Ascending aorta (tissue), 2 donors: ENCODE results near the gene HES1. TPM values are rescaled to one million over a fixed set of nuclear protein-coding genes. Genes with fewer than 3 reads are reported as not detected.

ENCODE experiments used
- DNase-seq, 2 donors: peaks; one replicate each; pipeline ENCODE4 v3.0.0-alpha.2; 2019; ENCODE audit warnings: low spot score in 2 of 2
- H3K27ac ChIP-seq, 2 donors: fragments of 200-600 bp; sonication (generic); one replicate each; pipeline ENCODE4 v1.5.1; 2016 to 2017; ENCODE audit warnings: mild to moderate bottlenecking in 1 of 2
- H3K27me3 ChIP-seq: fragments of 200-600 bp; sonication (generic); one replicate; pipeline ENCODE4 v1.5.1; 2017
- H3K36me3 ChIP-seq, 2 donors: fragments of 200-600 bp; sonication (generic); one replicate each; pipeline ENCODE4 v1.5.1; 2016
- H3K4me1 ChIP-seq, 2 donors: fragments of 200-600 bp; sonication (generic); one replicate each; pipeline ENCODE4 v1.5.1; 2016 to 2017; ENCODE audit warnings: mild to moderate bottlenecking in 1 of 2
- H3K4me3 ChIP-seq, 2 donors: fragments of 200-600 bp; sonication (generic); one replicate each; pipeline ENCODE4 v1.5.1; 2016 to 2017; ENCODE audit warnings: mild to moderate bottlenecking in 1 of 2
- H3K9me3 ChIP-seq, 2 donors: fragments of 200-600 bp; sonication (generic); one replicate each; pipeline ENCODE4 v1.5.1; 2016
- intact Hi-C: fragments of 100-400 bp; cut with DNase I; formaldehyde crosslinking; loops from one replicate; pipeline ENCODE4 v1.15.1; 2023
- total RNA-seq: library from RNA; depleted of rRNA; stranded (reverse); fragments of >200 nt; gene quantifications from one replicate; pipeline ENCODE4 v1.1.0, GENCODE V29; 2016
- TF ChIP-seq, protein P1 (sequence below), 3 experiments: fragments of 200-600 bp in 2 of 3; fragments of 450-650 bp in 1 of 3; sonication (generic) in 2 of 3; IDR thresholded peaks; one replicate each; pipeline ENCODE4 v1.5.1; 2016 to 2019; ENCODE audit warnings: antibody characterized with exemption in 3 of 3, mild to moderate bottlenecking in 1 of 3, moderate library complexity in 1 of 3

Gene HES1
- total RNA-seq, 1 donor from 2014 or later: 22.6 TPM

DNA sequence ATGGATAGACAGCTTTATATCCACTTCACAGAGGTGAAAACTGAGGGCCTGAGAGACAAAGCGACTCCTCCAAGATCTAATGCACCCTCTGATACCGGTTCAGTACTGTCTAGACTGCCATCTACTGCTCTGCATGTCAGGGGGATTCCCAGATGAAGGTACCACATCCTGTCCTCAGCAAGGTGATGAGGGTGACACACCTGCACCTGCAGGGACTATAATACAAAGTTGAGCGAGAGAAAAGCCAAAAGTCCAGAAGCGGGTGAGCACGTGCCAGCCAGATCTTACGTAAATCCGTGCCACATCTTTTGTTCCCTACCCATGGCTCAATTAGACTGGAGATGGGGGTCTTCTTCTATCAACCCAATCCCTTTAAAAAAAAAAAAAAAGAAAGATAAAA lies 32.4 kb upstream of the HES1 start:
- intact Hi-C loops: no loop called here
- Histone ChIP-seq H3K4me1 (peaks cover 0 to under 1% of the 10 kb centered on the region in 2 donors), H3K27me3 (no peaks in the 10 kb centered on the region), H3K4me3 (no peak overlapping the region), H3K27ac (no peak overlapping the region), H3K36me3 (no peaks in the 10 kb centered on the region), H3K9me3 (no peaks in the 10 kb centered on the region)
- DNase-seq: no peak
- TF ChIP-seq, protein P1, sequence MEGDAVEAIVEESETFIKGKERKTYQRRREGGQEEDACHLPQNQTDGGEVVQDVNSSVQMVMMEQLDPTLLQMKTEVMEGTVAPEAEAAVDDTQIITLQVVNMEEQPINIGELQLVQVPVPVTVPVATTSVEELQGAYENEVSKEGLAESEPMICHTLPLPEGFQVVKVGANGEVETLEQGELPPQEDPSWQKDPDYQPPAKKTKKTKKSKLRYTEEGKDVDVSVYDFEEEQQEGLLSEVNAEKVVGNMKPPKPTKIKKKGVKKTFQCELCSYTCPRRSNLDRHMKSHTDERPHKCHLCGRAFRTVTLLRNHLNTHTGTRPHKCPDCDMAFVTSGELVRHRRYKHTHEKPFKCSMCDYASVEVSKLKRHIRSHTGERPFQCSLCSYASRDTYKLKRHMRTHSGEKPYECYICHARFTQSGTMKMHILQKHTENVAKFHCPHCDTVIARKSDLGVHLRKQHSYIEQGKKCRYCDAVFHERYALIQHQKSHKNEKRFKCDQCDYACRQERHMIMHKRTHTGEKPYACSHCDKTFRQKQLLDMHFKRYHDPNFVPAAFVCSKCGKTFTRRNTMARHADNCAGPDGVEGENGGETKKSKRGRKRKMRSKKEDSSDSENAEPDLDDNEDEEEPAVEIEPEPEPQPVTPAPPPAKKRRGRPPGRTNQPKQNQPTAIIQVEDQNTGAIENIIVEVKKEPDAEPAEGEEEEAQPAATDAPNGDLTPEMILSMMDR (IDR thresholded peaks at IDR 0.05): no peak

DNA sequence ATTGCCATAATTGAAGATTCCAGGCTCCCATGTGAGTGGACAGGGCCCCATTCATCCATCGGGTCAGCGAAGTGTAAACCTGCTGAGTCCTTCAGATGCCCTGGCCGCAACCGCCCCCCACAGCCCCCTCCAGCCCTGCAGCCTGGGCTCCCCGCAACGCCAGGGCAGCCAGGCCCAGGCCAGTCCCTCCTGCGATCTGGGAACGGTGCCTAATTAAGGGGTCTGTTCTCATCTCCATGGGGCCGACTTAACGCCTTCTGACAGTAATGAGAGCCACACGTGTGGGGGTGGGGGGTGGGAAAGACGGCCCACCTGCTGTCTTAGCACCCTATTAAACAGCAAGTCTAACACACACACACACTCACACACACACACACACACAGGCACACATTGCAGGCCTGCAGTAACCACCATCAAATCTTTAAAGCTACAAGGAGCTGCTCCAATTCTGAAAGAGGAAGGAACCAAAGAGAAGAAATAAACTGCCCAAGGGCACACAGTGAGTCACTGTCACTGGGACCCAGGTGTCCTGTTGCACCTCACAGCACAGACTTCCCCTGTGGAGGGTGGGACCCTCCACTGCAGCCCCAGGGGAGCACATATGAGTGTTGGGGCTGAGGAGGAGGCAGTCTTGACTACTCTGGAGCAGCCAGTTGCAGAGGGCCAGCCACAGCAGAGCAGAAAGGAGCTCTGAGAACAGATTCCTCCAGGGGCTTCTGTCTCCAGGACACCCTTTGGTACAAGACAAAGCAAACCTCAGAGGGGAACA lies 31.8 kb upstream of the HES1 start:
- H3K27me3 ChIP-seq: no peaks in the 10 kb centered on the region
- intact Hi-C loops: no loop called here
- no peak for DNase-seq

DNA sequence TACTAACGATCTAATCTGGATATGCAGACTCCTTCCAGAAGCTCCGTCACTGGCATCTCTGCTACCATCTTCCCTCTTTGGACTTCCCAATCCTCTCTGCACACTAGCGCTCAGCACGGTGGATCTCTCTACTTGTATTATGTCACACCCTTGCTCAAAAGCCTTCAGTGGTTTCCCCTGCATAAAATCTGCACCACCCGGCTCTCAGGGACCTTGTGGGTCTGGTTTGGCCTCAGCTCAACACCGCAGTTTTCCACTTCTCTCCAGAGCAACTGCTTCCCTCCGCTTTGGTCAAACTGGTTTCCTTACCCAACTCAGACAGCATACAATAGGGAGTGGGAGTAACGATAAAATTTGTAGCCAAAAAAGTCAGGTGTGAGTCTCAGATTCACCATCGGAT lies 30.7 kb upstream of the HES1 start:
- H3K27ac ChIP-seq: no peak overlapping the region
- H3K4me3 ChIP-seq: no peak overlapping the region
- H3K4me1 ChIP-seq: no peaks in the 10 kb centered on the region
- no peaks in the 10 kb centered on the region for H3K9me3 ChIP-seq
- no peaks in the 10 kb centered on the region for H3K27me3 ChIP-seq
- TF ChIP-seq, protein P1 (IDR thresholded peaks at IDR 0.05): no peak
- intact Hi-C loops: no loop called here
- no peaks in the 10 kb centered on the region for H3K36me3 ChIP-seq
- no peak for DNase-seq

More for the DNA sequence above, 31.8 kb upstream of the HES1 start:
- no peaks in the 10 kb centered on the region for H3K36me3 ChIP-seq
- TF ChIP-seq, protein P1 (IDR thresholded peaks at IDR 0.05): no peak
- H3K4me3 ChIP-seq: no peak overlapping the region
- H3K4me1 ChIP-seq: no peaks in the 10 kb centered on the region
- H3K9me3 ChIP-seq: no peaks in the 10 kb centered on the region
- H3K27ac ChIP-seq: no peak overlapping the region

DNA sequence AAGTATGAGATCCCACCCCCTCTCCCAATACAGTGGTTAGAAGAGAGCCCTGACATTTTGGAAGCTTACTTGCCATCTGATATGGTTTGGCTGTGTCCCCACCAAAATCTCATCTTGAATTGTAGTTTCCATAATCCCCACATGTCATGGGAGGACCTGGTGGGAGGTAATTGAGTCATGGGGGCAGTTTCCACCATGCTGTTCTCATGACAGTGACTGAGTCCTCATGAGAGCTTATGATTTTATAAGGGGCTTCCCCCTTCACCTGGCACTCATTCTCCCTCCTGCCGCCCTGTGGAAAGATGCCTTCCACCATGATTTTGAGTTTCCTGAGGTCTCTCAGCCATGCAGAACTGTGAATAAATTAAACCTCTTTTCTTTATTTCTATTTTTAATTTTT lies 28.8 kb upstream of the HES1 start:
- no peaks in the 10 kb centered on the region for H3K4me1 ChIP-seq
- H3K36me3 ChIP-seq: no peaks in the 10 kb centered on the region
- H3K4me3 ChIP-seq: no peak overlapping the region
- H3K9me3 ChIP-seq: no peaks in the 10 kb centered on the region
- intact Hi-C loops: no loop called here
- no peak overlapping the region for H3K27ac ChIP-seq
- no peaks in the 10 kb centered on the region for H3K27me3 ChIP-seq
- no peak for DNase-seq
- TF ChIP-seq, protein P1 (IDR thresholded peaks at IDR 0.05): no peak

DNA sequence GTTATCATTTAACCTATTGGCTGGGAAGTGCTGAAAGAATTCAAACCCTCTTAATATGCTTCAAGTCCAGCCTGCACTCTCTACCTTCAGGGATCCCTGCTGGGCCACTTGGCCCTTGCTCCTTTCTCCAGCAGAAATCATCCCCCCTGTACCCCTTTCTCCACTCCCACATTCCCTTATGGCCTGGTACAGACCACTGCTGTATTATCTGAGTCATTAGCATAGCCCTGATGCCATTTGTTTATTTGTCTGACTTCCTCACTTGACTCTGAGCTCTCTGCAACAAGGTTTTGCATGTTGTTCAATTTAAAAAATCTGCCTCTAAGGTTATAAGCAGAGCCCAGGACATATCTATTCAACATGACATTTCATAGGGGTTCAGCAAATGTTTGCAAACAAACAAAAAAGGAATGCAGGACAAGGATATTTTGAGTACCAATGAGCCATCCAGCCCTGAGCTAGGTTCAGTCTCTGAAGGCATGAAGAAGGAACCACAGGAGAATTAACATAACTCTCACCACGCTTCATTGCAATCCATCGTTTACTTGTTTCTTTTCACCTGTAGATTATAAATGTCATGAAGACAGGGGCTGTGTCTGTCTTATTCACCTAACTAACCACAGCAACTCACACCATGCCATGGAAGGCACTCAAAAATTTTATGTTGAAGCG lies 26.6 kb upstream of the HES1 start:
- H3K9me3 ChIP-seq: no peaks in the 10 kb centered on the region
- no peaks in the 10 kb centered on the region for H3K36me3 ChIP-seq
- DNase-seq: no peak
- no peak overlapping the region for H3K4me3 ChIP-seq
- no peaks in the 10 kb centered on the region for H3K4me1 ChIP-seq
- no peaks in the 10 kb centered on the region for H3K27me3 ChIP-seq
- TF ChIP-seq, protein P1 (IDR thresholded peaks at IDR 0.05): no peak
- H3K27ac ChIP-seq: no peak overlapping the region
- intact Hi-C loops: no loop called here
